ENCODE data around the gene ADGRG3. TPM values are rescaled to one million over a fixed set of nuclear protein-coding genes. Genes with fewer than 3 reads are reported as not detected.

ADGRG3 gene
- total RNA-seq, 4 donors from 2014 or later = 2.0 to 9.6 (median 3.7) TPM

DNA sequence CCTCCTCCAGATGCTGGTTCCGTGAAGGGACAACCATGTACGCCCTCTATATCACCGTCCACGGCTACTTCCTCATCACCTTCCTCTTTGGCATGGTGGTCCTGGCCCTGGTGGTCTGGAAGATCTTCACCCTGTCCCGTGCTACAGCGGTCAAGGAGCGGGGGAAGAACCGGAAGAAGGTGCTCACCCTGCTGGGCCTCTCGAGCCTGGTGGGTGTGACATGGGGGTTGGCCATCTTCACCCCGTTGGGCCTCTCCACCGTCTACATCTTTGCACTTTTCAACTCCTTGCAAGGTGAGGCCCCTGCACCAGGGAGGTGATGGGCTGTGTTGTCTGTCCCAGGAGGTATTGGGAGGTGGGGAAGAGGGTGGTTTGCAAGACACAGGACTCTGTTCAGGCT, 17.5 kb downstream of the ADGRG3 start:
- H3K4me3 ChIP-seq = no peak overlapping the region
- no peak for DNase-seq (ENCODE audit: extremely low spot score)
- H3K27ac ChIP-seq (replicated peaks in 1 of 4) = no peak overlapping the region
- peaks cover 0 to 3% (median 0%) of the 10 kb centered on the region in 4 donors for H3K4me1 ChIP-seq
- TF ChIP-seq POLR2A (IDR thresholded peaks at IDR 0.05; ENCODE audit: low read depth) (no peak), CTCF (IDR thresholded peaks at IDR 0.05) (no peak), EP300 (IDR thresholded peaks at IDR 0.05) (no peak), POLR2AphosphoS5 (IDR thresholded peaks at IDR 0.05) (no peak)
- intact Hi-C loops (cut with DNase I) = no loop called here
- H3K36me3 ChIP-seq = no peaks in the 10 kb centered on the region
- 84% methylated on average over 11 of the region's 11 CpGs for whole genome bisulfite sequencing
- H3K9me3 ChIP-seq = no peaks in the 10 kb centered on the region
- peaks cover 0 to 35% (median 0%) of the 10 kb centered on the region in 4 donors for H3K27me3 ChIP-seq

DNA sequence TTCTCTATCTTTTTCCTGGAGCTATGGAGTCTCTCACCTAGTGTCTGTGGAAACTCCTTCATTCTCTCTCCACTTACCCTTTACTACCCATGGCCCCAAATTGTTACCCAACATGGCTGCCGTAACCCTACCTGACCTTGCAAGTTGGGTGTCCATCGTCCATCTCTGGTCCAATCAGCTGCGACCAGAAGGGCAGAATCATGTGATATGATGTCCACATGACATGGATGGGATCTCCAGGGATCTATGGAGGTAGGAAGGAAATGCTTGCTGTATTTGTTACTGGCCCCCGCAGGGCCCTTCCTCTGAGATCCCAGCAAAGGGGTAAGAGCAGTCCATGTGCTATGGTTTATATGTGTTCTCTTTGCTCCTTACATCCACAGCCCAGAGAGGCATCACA, 18.5 kb downstream of the ADGRG3 start:
- WGBS = 85% methylated on average over 4 of the region's 4 CpGs
- H3K36me3 ChIP-seq = no peaks in the 10 kb centered on the region
- no peak overlapping the region for H3K4me3 ChIP-seq
- no peak for DNase-seq (ENCODE audit: extremely low spot score)
- peaks cover 0 to 41% (median 0%) of the 10 kb centered on the region in 4 donors for H3K27me3 ChIP-seq
- peaks cover 0 to 3% (median 0%) of the 10 kb centered on the region in 4 donors for H3K4me1 ChIP-seq
- H3K27ac ChIP-seq (replicated peaks in 1 of 4) = no peak overlapping the region
- TF ChIP-seq EP300 (IDR thresholded peaks at IDR 0.05) (no peak), POLR2AphosphoS5 (IDR thresholded peaks at IDR 0.05) (no peak), POLR2A (IDR thresholded peaks at IDR 0.05; ENCODE audit: low read depth) (no peak), CTCF (IDR thresholded peaks at IDR 0.05) (no peak)
- no peaks in the 10 kb centered on the region for H3K9me3 ChIP-seq
- intact Hi-C loops (cut with DNase I) = no loop called here

DNA sequence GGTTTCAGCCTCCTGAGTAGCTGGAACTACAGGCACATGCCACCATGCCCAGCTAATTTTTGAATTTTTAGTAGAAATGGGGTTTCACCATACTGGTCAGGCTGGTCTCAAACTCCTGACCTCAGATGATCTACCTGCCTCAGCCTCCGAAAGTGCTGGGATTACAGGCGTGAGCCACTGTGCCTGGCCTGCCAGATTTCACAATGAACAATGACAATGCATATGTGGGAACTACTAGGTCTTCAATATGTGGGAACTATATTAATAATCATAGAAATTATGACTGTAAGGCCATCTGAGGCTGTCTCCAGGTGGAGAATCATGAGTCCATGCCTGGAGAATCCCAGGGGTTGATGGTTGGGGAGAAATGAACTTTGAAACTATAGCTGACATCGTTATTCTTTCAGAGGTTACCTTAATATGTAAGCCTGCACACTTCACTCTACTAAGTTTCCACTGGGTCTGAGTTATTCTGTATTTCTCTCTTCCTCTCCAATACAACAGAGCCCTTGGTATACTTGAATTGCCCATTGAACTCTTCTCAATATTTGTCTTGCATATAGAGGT, 19.3 kb downstream of the ADGRG3 start:
- Histone ChIP-seq H3K4me1 (peaks cover 0 to 3% (median 0%) of the 10 kb centered on the region in 4 donors), H3K4me3 (no peak overlapping the region), H3K9me3 (no peaks in the 10 kb centered on the region), H3K36me3 (no peaks in the 10 kb centered on the region), H3K27ac (replicated peaks in 1 of 4) (no peak overlapping the region), H3K27me3 (peaks cover 0 to 37% (median 0%) of the 10 kb centered on the region in 4 donors)
- TF ChIP-seq POLR2AphosphoS5 (IDR thresholded peaks at IDR 0.05) (no peak), CTCF (IDR thresholded peaks at IDR 0.05) (no peak), EP300 (IDR thresholded peaks at IDR 0.05) (no peak), POLR2A (IDR thresholded peaks at IDR 0.05; ENCODE audit: low read depth) (no peak)
- intact Hi-C loops (cut with DNase I) = no loop called here
- 88% methylated on average over 3 of the region's 3 CpGs for WGBS
- DNase-seq (ENCODE audit: extremely low spot score) = no peak

DNA sequence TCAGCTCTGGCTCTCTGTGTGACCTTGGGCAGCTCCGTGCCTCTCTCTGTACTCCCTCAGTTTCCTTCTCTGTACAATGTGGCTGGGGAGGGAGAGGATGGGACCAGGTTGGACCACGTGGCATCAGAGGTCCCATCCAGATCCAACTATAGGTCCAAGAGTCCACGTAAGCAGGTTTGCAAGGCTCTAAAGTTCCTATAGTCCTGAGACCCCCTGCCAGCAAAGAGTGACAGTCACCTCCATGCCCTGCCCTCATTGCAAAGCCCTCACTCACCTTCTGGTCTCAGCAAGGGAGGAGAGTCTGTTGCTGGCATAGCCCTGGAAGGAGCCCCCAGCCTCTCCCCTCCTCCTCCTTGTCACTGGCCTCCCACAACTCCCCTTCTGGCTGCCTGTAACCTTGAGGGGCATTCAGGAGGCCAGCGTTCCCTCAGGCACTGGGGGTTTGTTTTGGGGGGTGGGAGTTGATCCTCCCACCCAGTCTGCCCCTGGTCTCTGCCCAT, 20.4 kb downstream of the ADGRG3 start:
- H3K4me1 ChIP-seq = peaks cover 0 to 3% (median 0%) of the 10 kb centered on the region in 4 donors
- no peak for TF ChIP-seq POLR2AphosphoS5 (IDR thresholded peaks at IDR 0.05)
- no peaks in the 10 kb centered on the region for H3K36me3 ChIP-seq
- no peak for DNase-seq (ENCODE audit: extremely low spot score)
- 73% methylated on average over 4 of the region's 4 CpGs for WGBS
- no peaks in the 10 kb centered on the region for H3K9me3 ChIP-seq
- intact Hi-C loops (cut with DNase I) = no loop called here
- H3K27ac ChIP-seq (replicated peaks in 1 of 4) = no peak overlapping the region
- peaks cover 0 to 34% (median 0%) of the 10 kb centered on the region in 4 donors for H3K27me3 ChIP-seq
- no peak overlapping the region for H3K4me3 ChIP-seq

DNA sequence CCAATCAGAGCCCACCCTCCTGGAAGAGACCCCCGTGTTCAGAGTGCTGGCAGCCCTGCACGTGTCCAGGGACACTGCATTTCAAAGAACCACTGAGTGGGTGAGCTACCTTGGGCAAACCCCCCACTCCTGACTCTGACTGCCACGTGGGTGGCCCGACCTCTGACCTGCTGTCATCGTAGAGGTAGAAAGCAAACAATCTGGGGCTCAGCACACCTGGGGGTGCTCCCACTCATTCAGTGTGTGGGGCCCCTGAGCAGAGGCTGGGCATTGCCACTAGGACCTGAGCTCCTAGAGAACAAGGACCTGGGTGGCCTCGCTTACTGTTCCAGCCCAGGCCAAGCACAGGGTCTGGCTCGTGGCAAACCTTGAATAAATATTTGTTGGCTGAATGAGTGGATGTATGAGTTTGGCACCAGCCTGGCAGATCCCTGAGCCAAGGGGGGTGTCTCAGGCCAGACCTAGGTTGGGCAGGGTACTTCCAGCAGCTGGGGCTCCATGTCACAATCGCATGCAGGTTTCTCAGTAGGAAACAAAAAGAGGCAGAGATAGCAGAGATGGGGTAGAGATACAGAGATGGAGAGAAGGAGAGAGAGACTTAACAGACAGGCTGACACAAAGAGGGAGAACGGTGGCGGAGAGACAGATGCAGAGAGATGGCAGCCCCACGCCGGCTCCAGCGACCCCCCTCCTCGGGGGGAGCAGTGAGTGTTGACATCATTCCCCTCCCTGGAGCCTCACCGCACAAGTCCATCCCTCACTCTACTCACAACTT, 21.1 kb downstream of the ADGRG3 start:
- Histone ChIP-seq H3K4me3 (no peak overlapping the region), H3K36me3 (no peaks in the 10 kb centered on the region), H3K27ac (replicated peaks in 1 of 4) (no peak overlapping the region), H3K4me1 (peaks cover 0 to 3% (median 0%) of the 10 kb centered on the region in 4 donors), H3K9me3 (no peaks in the 10 kb centered on the region), H3K27me3 (peaks cover 0 to 34% (median 0%) of the 10 kb centered on the region in 4 donors)
- 39% methylated on average over 14 of the region's 15 CpGs for WGBS
- TF ChIP-seq CTCF (IDR thresholded peaks at IDR 0.05) (no peak), POLR2AphosphoS5 (IDR thresholded peaks at IDR 0.05) (no peak), EP300 (IDR thresholded peaks at IDR 0.05) (no peak), POLR2A (IDR thresholded peaks at IDR 0.05; ENCODE audit: low read depth) (no peak)
- no peak for DNase-seq (ENCODE audit: extremely low spot score)
- intact Hi-C loops (cut with DNase I) = no loop called here
